H9 (cell line): ENCODE measurements around the gene ACVR1B. TPM values are rescaled to one million over a fixed set of nuclear protein-coding genes. Genes with fewer than 3 reads are reported as not detected.

Experiments used
- DNase-seq: peaks from one replicate; pipeline ENCODE4 v3.0.0-alpha.2; 2017
- H2AFZ ChIP-seq: one replicate; pipeline ENCODE4 v1.6.1; 2013; ENCODE audit warnings: mild to moderate bottlenecking, low read length, control low read depth, moderate library complexity
- H2AK5ac ChIP-seq: 2 replicates; pipeline ENCODE4 v1.6.1; 2013; ENCODE audit warnings: low read length, control low read depth, mixed read lengths; ENCODE audit not compliant: insufficient read length
- H2BK120ac ChIP-seq: one replicate; pipeline ENCODE4 v1.6.1; 2013; ENCODE audit warnings: low read depth, mild to moderate bottlenecking, low read length, control low read depth, inconsistent platforms; ENCODE audit not compliant: poor library complexity, severe bottlenecking
- H2BK12ac ChIP-seq: 2 replicates; pipeline ENCODE4 v1.6.1; 2013; ENCODE audit warnings: low read length, control low read depth, mixed read lengths, low read depth; ENCODE audit not compliant: insufficient read length
- H2BK15ac ChIP-seq: 2 replicates; pipeline ENCODE4 v1.6.1; 2013; ENCODE audit warnings: low read depth, low read length, control low read depth
- H2BK20ac ChIP-seq: one replicate; pipeline ENCODE4 v1.6.1; 2013; ENCODE audit warnings: low read depth, mild to moderate bottlenecking, low read length, control low read depth, inconsistent platforms; ENCODE audit not compliant: poor library complexity, severe bottlenecking
- H2BK5ac ChIP-seq: 2 replicates; pipeline ENCODE4 v1.6.1; 2013; ENCODE audit warnings: low read length, control low read depth, mixed read lengths; ENCODE audit not compliant: insufficient read length
- H3K14ac ChIP-seq: 2 replicates; pipeline ENCODE4 v1.6.1; 2013; ENCODE audit warnings: low read length, control low read depth; ENCODE audit not compliant: insufficient read depth
- H3K18ac ChIP-seq: 2 replicates; pipeline ENCODE4 v1.6.1; 2013; ENCODE audit warnings: low read depth, mild to moderate bottlenecking, mixed read lengths, low read length, control low read depth; ENCODE audit not compliant: insufficient read length
- H3K23ac ChIP-seq: 2 replicates; pipeline ENCODE4 v1.6.1; 2013; ENCODE audit warnings: low read length, control low read depth, mixed read lengths, low read depth; ENCODE audit not compliant: insufficient read length
- H3K23me2 ChIP-seq: 2 replicates; pipeline ENCODE4 v1.6.1; 2013; ENCODE audit warnings: low read depth, mild to moderate bottlenecking, mixed read lengths, low read length, control low read depth; ENCODE audit not compliant: insufficient read length, poor library complexity, severe bottlenecking
- H3K27ac ChIP-seq: 2 replicates; pipeline ENCODE4 v1.5.1; 2013; ENCODE audit warnings: low read length, control low read depth, mixed read lengths, low read depth; ENCODE audit not compliant: insufficient read length
- H3K27me3 ChIP-seq: 2 replicates; pipeline ENCODE4 v1.6.1; 2013; ENCODE audit warnings: low read length, control low read depth, inconsistent platforms; ENCODE audit not compliant: insufficient read depth
- H3K4ac ChIP-seq: 2 replicates; pipeline ENCODE4 v1.6.1; 2013; ENCODE audit warnings: low read depth, mild to moderate bottlenecking, control low read depth, inconsistent platforms, low read length, moderate library complexity
- H3K4me1 ChIP-seq: 2 replicates; pipeline ENCODE4 v1.6.1; 2013; ENCODE audit warnings: low read length, control low read depth, inconsistent platforms; ENCODE audit not compliant: insufficient read depth
- H3K4me2 ChIP-seq: 2 replicates; pipeline ENCODE4 v1.6.1; 2013; ENCODE audit warnings: low read length, control low read depth, mixed read lengths; ENCODE audit not compliant: insufficient read length, insufficient read depth
- H3K56ac ChIP-seq: 2 replicates; pipeline ENCODE4 v1.6.1; 2013; ENCODE audit warnings: low read depth, mild to moderate bottlenecking, mixed read lengths, low read length, control low read depth; ENCODE audit not compliant: insufficient read length
- H3K79me1 ChIP-seq: 2 replicates; pipeline ENCODE4 v1.6.1; 2013; ENCODE audit warnings: low read depth, mild to moderate bottlenecking, moderate library complexity, low read length, control low read depth, inconsistent platforms; ENCODE audit not compliant: insufficient read depth, poor library complexity, severe bottlenecking
- H3K79me2 ChIP-seq: 2 replicates; pipeline ENCODE4 v1.6.1; 2013; ENCODE audit warnings: low read length, control low read depth, inconsistent platforms; ENCODE audit not compliant: insufficient read depth
- H3K9ac ChIP-seq: 2 replicates; pipeline ENCODE4 v1.6.1; 2013; ENCODE audit warnings: low read length, control low read depth, mixed read lengths; ENCODE audit not compliant: insufficient read length; ENCODE audit errors: extremely low read depth
- H3K9me3 ChIP-seq: one replicate; pipeline ENCODE4 v1.6.1; 2013; ENCODE audit warnings: low read depth, low read length, inconsistent platforms; ENCODE audit not compliant: control insufficient read depth
- H3T11ph ChIP-seq: one replicate; pipeline ENCODE4 v1.6.1; 2013; ENCODE audit warnings: mild to moderate bottlenecking, low read length, control low read depth, inconsistent platforms
- H4K20me1 ChIP-seq: one replicate; pipeline ENCODE4 v1.6.1; 2013; ENCODE audit not compliant: control insufficient read depth, insufficient read length, insufficient read depth
- H4K5ac ChIP-seq: 2 replicates; pipeline ENCODE4 v1.6.1; 2013; ENCODE audit warnings: low read depth, mild to moderate bottlenecking, mixed read lengths, low read length, control low read depth; ENCODE audit not compliant: insufficient read length
- H4K8ac ChIP-seq: replicated peaks from 2 replicates; pipeline ENCODE4 v1.6.1; 2013; ENCODE audit warnings: low read length, control low read depth, mixed read lengths, low read depth; ENCODE audit not compliant: insufficient read length
- H4K91ac ChIP-seq: 2 replicates; pipeline ENCODE4 v1.6.1; 2013; ENCODE audit warnings: low read depth, mild to moderate bottlenecking, moderate library complexity, mixed read lengths, low read length, control low read depth; ENCODE audit not compliant: insufficient read length
- H3K27ac Mint-ChIP-seq, 3 experiments: 2 replicates in 2 of 3; 3 replicates in 1 of 3; pipeline ENCODE4 v1.8.0; 2020 to 2021; ENCODE audit warnings: mixed read lengths in 3 of 3, mild to moderate bottlenecking in 1 of 3, moderate library complexity in 1 of 3
- H3K27me3 Mint-ChIP-seq: 2 replicates; pipeline ENCODE4 v1.8.0; 2021; ENCODE audit warnings: low read depth, mild to moderate bottlenecking, moderate library complexity, mixed read lengths
- H3K36me3 Mint-ChIP-seq, 3 experiments: 2 replicates in 2 of 3; 3 replicates in 1 of 3; pipeline ENCODE4 v1.8.0; 2020 to 2021; ENCODE audit warnings: low read depth in 3 of 3, mixed read lengths in 3 of 3; ENCODE audit not compliant: insufficient read depth in 1 of 3
- H3K4me1 Mint-ChIP-seq, 2 experiments: 2 replicates each; pipeline ENCODE4 v1.8.0; 2020; ENCODE audit warnings: mixed read lengths in 2 of 2
- H3K4me3 Mint-ChIP-seq, 2 experiments: 2 replicates in 1 of 2; 3 replicates in 1 of 2; pipeline ENCODE4 v1.8.0; 2020 to 2021; ENCODE audit warnings: mild to moderate bottlenecking in 2 of 2, mixed read lengths in 2 of 2, moderate library complexity in 1 of 2
- H3K9me3 Mint-ChIP-seq, 2 experiments: 2 replicates in 1 of 2; 3 replicates in 1 of 2; pipeline ENCODE4 v1.8.0; 2020; ENCODE audit warnings: mild to moderate bottlenecking in 2 of 2, mixed read lengths in 2 of 2, moderate library complexity in 1 of 2
- CTCF ChIP-seq: fragments of 200-600 bp; sonication (generic); conservative IDR thresholded peaks from 3 replicates; pipeline ENCODE4 v1.8.0; 2021; ENCODE audit warnings: antibody characterized with exemption, mild to moderate bottlenecking
- WGBS: extraction: QIAGEN DNeasy Blood & Tissue Kit; methylation state at CpG from one replicate; pipeline ENCODE4 v1.1.7; 2013; ENCODE audit warnings: missing lambda C conversion rate, low lambda C conversion rate, mixed read lengths; ENCODE audit not compliant: insufficient read length; ENCODE audit errors: extremely low coverage; 5-methylcytosine and 5-hydroxymethylcytosine counted together
- total RNA-seq: library from RNA; stranded (reverse); gene quantifications from 2 replicates; pipeline ENCODE4 v1.2.1, GENCODE V29; 2021

ACVR1B gene
- total RNA-seq, 1 experiment from 2014 or later: 16.3 TPM

GRCh38 chr12:51962737-51963136 is 11.2 kb downstream of the ACVR1B start:
- Histone ChIP-seq H4K20me1 (no peaks in the 10 kb centered on the region), H2BK5ac (no peak overlapping the region), H4K91ac (no peak overlapping the region), H3K9me3 (no peaks in the 10 kb centered on the region), H3K23me2 (no peaks in the 10 kb centered on the region), H3K14ac (no peak overlapping the region), H3K56ac (no peak overlapping the region), H3K27me3 (no peaks in the 10 kb centered on the region), H3K27ac (no peak overlapping the region), H3K18ac (no peak overlapping the region), H2BK20ac (no peak overlapping the region), H3K4me2 (no peak overlapping the region), H3K4me1 (no peaks in the 10 kb centered on the region), H3K9ac (no peak overlapping the region), H3K79me1 (no peaks in the 10 kb centered on the region), H4K8ac (no peak overlapping the region), H2BK15ac (no peak overlapping the region), H2BK12ac (no peak overlapping the region), H4K5ac (no peak overlapping the region), H2AFZ (no peak overlapping the region), H3T11ph (no peak overlapping the region), H3K4ac (no peak overlapping the region), H2BK120ac (no peak overlapping the region), H2AK5ac (no peak overlapping the region), H3K79me2 (no peaks in the 10 kb centered on the region; the same call in 1 of the 2 replicates), H3K23ac (no peak overlapping the region)
- Mint-ChIP-seq H3K9me3 (peaks cover 5 to 6% of the 10 kb centered on the region in 2 experiments; a peak in 3 of 5 replicates), H3K27ac (peak overlapping the region in 1 of 3 experiments; percentile 46; a peak in 1 of 7 replicates), H3K4me1 (peaks cover 8 to 11% of the 10 kb centered on the region in 2 experiments; a peak in 3 of 4 replicates), H3K4me3 (no peak overlapping the region), H3K27me3 (no peaks in the 10 kb centered on the region), H3K36me3 (peaks cover 10 to 52% (median 12%) of the 10 kb centered on the region in 3 experiments)
- no CpG with 5 or more reads among the region's 3 CpGs for WGBS
- no peak for DNase-seq
- TF ChIP-seq CTCF: no peak
